Measurements from ENCODE around the gene PCDH9.

DNA sequence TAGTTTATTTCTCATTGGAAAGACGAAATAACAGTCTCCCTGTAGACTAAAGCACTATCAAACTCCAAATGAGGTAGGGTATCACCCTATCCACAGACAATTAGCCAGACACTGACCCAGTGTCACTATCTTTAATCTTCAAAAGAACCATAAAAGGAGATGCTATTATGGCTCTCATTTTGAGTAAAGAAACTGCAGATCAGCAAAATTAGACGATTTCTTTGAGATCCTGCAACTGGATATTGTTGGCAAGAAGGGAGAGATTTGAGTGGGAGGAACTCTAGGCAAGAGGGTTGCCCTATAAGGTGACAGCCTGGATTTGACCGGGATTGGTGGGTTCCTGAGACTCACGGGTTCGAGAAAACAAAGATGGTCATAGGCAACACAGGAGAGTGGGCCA, 71.2 kb downstream of the PCDH9 start:
- TF ChIP-seq, protein P1, sequence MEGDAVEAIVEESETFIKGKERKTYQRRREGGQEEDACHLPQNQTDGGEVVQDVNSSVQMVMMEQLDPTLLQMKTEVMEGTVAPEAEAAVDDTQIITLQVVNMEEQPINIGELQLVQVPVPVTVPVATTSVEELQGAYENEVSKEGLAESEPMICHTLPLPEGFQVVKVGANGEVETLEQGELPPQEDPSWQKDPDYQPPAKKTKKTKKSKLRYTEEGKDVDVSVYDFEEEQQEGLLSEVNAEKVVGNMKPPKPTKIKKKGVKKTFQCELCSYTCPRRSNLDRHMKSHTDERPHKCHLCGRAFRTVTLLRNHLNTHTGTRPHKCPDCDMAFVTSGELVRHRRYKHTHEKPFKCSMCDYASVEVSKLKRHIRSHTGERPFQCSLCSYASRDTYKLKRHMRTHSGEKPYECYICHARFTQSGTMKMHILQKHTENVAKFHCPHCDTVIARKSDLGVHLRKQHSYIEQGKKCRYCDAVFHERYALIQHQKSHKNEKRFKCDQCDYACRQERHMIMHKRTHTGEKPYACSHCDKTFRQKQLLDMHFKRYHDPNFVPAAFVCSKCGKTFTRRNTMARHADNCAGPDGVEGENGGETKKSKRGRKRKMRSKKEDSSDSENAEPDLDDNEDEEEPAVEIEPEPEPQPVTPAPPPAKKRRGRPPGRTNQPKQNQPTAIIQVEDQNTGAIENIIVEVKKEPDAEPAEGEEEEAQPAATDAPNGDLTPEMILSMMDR (IDR thresholded peaks at IDR 0.05), result no peak
- TF ChIP-seq EP300 (IDR thresholded peaks at IDR 0.05), result no peak
- TF ChIP-seq POLR2AphosphoS5 (IDR thresholded peaks at IDR 0.05), result no peak

Data from upper lobe of left lung (tissue), 4 donors.